Stimulated activated CD4-positive, alpha-beta T cell treated with anti-CD3 and anti-CD28 coated beads, Interleukin-1b, Interleukin-23, amount 100 ng/mL, for 48 hours (primary cell): ENCODE measurements around the gene SOX13.

Experiments used
- DNase-seq: peaks from one replicate; pipeline ENCODE4 v3.0.0-alpha.2; 2020

Gene SOX13

GRCh38 chr1:204154568-204155255 is 81.8 kb downstream of the SOX13 start:
- DNase-seq = no peak

GRCh38 chr1:204155881-204156280 is 83.0 kb downstream of the SOX13 start:
- no peak for DNase-seq

GRCh38 chr1:204157962-204158361 is 85.0 kb downstream of the SOX13 start:
- DNase-seq = no peak

DNA sequence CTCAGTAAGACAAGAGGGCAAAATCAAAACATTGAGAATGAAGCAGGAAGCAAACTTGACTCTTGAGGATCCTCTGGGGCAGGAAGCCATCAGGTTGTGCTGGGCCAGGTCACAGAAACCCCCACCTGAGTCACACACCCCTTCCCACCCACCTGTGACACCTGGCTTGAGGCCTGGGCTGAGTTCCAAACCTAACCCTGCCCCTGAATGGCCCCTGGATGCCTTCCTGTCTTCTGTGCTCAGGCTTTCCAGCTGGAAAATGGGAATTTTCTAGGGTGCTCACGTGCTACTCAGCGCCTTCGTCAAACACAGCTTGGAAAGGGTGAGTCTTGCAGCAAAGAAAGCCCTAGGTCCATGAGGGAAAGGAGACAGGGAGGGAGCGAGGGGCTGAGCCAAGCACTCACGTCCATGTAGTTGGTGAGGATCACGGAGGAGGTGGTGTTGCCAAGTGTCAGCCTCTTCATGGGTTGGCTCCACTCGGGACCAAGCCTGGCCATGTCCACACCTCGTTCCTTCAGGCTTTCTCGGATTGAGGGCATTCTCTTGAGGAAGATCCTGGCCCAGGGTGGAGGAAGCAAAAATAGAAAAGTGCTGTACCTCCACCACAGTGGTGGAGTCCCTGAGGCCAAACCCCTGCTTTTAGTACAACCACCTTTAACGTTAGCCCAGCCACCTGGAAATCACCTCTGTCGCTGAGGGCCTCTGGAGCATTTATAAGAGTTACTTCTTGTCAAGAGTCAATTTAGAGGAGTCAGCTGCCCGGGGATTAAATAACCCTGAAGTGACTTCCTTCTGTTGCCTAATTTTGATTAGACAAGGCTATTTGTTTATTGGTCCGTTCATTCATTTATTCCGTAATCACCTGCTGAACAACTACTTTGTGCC is 88.9 kb downstream of the SOX13 start:
- DNase-seq = no peak

DNA sequence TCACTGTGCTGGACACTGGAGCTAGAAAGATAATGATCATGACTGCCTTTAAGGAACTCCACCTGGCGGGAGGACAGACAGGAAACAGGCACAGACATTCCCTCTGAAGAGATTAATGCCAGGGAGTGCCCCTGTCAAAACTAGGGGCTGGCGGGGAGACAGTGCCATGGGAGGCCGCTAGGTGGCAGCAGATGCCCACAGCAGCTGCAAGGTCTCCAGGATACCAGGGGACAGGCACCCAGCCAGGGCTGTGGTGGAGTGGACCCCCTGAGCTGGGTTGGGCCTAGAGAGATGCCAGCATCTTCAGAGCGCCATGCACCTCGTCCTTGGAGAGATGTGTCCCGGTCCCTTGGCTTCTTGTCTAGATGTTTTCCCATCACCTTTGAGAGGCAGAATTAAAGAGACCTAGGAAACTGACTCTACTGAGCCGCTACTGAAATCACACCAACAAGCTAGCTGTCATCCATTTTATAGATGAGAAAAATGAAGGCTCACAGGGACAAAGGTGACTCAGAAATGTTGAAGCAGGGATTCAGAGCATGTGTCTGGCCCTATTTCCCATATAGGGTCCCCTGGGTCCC is 89.7 kb downstream of the SOX13 start:
- peak; percentile 76 for DNase-seq

- DNase-seq = no peak
These were observed 93.3 kb downstream of the SOX13 start, which contains the start of gene REN for GRCh38 chr1:204166219-204166618. Gene REN (minus strand): TSS chr1:204166337. CDS start chr1:204166293, 44 bp downstream.

GRCh38 chr1:204167730-204168129 is 94.8 kb downstream of the SOX13 start:
- no peak for DNase-seq

GRCh38 chr1:204169858-204170257 is 96.9 kb downstream of the SOX13 start:
- DNase-seq = no peak

- DNase-seq = no peak
These were observed 97.7 kb downstream of the SOX13 start for GRCh38 chr1:204170494-204171155.

DNA sequence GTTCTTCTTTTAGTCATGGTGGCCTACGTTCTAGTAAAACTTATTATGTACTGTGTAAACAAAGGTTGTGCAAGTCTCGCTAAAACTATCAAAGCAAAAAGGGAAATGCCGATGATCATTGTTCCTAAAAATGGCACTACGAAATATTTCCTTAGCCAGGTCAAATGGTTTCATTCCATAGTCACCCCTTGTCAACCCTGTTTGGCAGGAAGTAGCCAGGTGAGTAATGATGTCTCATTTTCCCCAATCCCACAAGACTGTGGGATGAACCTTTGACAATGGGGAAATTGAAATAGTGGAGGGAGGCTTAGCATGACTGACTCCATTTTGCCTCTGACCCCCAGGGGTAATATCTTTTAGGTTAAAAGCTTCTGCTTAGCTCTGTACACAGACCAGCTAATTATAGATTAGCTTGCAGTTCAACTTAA is 98.8 kb downstream of the SOX13 start:
- DNase-seq = no peak

DNA sequence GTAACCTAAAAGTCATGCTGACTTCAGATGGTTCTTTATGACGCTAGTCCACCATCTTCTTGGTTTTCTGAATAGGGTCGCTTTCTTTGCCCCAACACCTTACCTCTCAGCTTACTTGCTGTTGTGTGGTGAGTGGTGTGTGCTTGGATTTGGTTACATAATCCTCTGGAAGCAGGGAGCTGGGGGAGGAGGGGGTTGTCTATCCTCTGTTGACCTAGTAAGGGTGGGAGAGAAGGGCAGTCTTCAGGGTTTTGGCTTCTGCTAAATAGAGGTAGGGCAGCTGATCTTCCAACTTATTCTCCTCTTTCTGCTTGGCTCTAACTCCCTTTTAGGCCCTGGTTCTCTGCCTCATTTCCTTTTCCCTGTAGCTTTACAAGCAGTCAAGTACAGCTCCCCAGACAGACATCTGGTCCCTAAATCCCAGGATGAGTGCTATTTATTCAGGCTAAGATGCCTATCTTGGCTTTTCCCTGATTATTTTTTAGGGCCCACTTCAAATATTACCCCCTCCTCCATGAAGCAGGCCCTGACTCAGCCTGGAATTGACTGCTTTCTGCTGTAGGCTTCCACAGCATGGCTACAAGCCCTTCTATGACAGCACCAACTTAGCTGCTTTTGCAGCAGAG is 99.6 kb downstream of the SOX13 start:
- no peak for DNase-seq

DNA sequence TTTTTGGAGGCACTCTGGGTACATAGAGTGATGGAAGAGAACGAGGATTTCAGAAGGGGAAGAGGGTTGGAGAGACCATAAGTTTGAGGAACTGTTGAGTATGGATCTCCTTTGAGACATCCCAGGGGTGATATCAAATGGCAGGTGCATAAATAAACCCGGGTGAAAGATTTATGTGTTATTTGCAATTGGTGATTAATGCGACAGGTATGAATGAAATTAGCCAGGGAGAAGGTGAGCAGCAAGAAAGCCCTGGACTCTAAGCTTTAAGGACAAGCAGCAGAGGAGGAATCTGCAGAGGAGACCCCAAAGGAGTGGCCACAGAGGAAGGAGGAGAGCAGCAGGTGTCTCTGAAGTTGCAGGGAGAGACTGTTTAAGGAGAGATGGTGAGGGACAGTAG is 102.0 kb downstream of the SOX13 start:
- no peak for DNase-seq

- DNase-seq = no peak
These were observed 103.1 kb downstream of the SOX13 start for GRCh38 chr1:204176049-204176448.

- no peak for DNase-seq
These were observed 104.2 kb downstream of the SOX13 start for GRCh38 chr1:204177133-204177532.
